Adipocyte (in vitro differentiated cells): ENCODE measurements around the gene CCDC187.
"Not testable (repeated sequence)": the region's sequence is repeated elsewhere in the genome, so short reads cannot be mapped to it uniquely, and the experiment has no call there.

Experiments
- DNase-seq: peaks from one replicate; pipeline ENCODE4 v3.0.0-alpha.2; 2015; ENCODE audit warnings: low read depth
- H3K27me3 ChIP-seq: replicated peaks from 2 replicates; pipeline ENCODE4 v1.7.0; 2013; ENCODE audit warnings: mild to moderate bottlenecking, low read length, moderate library complexity; ENCODE audit not compliant: control insufficient read depth, insufficient read depth
- H3K36me3 ChIP-seq: 2 replicates; pipeline ENCODE4 v1.7.0; 2013; ENCODE audit warnings: low read length, mild to moderate bottlenecking, moderate library complexity; ENCODE audit not compliant: control insufficient read depth, insufficient read depth, severe bottlenecking
- H3K4me1 ChIP-seq: 2 replicates; pipeline ENCODE4 v1.7.0; 2013; ENCODE audit warnings: mild to moderate bottlenecking, low read length, moderate library complexity; ENCODE audit not compliant: control insufficient read depth, insufficient read depth
- H3K4me3 ChIP-seq: 2 replicates; pipeline ENCODE4 v1.7.0; 2013; ENCODE audit warnings: mild to moderate bottlenecking, low read length, moderate library complexity
- H3K9ac ChIP-seq: 2 replicates; pipeline ENCODE4 v1.7.0; 2013; ENCODE audit warnings: mild to moderate bottlenecking, low read length, moderate library complexity
- H3K9me3 ChIP-seq: 2 replicates; pipeline ENCODE4 v1.7.0; 2013; ENCODE audit warnings: mild to moderate bottlenecking, low read length, moderate library complexity; ENCODE audit not compliant: control insufficient read depth

The CCDC187 gene

DNA sequence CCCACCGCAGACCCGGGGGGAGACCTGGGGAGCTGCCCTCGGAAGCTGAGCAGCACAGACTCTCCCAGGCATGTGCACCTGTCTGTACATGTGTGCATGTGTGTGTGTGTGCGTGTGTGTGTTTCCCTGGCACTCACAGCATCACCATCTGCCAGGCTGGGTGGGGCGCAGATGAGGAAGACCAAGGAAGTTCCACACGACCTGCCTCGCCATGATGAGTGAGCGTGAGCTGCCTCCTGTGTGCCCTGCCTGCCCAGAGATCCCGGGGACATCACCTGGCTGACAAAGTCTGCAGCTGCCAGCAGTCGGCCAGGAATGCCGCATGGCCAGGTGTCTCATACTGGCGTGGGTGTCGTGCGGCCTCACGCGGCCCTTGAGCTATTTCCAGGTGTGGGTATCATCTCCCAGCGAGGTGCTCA is 19.5 kb upstream of the CCDC187 start:
- DNase-seq, result no peak
- Histone ChIP-seq H3K4me3 (no peak overlapping the region), H3K4me1 (peaks cover 5% of the 10 kb centered on the region), H3K9ac (no peak overlapping the region), H3K27me3 (no peaks in the 10 kb centered on the region), H3K9me3 (peaks cover 5% of the 10 kb centered on the region), H3K36me3 (no peaks in the 10 kb centered on the region)

DNA sequence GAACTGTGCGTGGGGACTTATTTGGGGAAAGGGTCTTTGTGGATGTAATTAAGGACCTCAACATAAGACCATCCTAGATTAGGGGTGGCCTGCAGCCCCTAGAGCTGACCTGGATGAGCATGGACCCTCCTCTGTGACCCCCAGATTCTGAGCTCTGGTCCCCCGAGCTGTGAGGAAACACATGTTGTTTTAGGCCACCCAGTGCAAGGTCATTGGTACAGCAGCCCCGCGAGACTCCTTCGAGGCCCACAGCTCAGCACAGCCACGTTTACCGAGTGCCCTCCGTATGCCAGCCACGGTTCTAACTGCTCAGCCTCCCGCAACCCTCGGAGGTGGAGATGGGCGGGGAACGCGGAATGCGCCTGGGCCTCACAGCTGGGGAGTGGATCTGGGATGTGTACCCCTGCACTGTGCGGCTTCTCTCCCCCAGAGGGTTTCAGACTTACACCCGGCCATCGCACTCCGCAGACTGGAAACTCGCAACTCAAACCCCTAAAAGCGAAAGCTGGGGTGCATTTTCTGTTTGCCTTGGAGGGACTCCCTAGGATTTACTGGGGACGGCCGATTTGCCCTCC is 18.9 kb upstream of the CCDC187 start:
- Histone ChIP-seq H3K27me3 (no peaks in the 10 kb centered on the region), H3K4me1 (no peaks in the 10 kb centered on the region), H3K36me3 (no peaks in the 10 kb centered on the region), H3K9ac (no peak overlapping the region), H3K4me3 (no peak overlapping the region), H3K9me3 (peaks cover 5% of the 10 kb centered on the region)
- DNase-seq, result no peak

DNA sequence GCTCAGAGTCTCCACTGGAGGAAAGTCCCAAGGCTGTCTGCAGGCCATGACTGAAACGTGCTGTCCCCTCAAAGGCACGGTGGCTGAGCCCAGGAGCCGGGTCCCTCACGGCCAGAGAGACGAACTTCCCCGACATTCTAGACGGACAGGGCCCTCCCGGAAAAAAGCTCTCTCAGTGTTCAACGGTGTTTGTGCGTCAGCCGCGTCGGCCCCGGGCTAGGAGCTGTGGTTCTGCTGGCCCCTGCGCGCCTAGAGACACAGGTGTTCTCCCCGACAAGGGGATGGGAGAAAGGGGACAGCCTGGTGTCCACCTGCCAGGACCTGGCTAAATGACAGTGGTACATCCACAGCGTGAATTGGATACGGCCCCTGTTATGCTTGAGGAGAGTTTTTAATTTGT is 17.7 kb upstream of the CCDC187 start:
- H3K4me1 ChIP-seq, result no peaks in the 10 kb centered on the region
- no peak overlapping the region for H3K4me3 ChIP-seq
- no peak overlapping the region for H3K9ac ChIP-seq
- H3K27me3 ChIP-seq, result no peaks in the 10 kb centered on the region
- no peaks in the 10 kb centered on the region for H3K36me3 ChIP-seq
- peaks cover 5% of the 10 kb centered on the region for H3K9me3 ChIP-seq
- no peak for DNase-seq

DNA sequence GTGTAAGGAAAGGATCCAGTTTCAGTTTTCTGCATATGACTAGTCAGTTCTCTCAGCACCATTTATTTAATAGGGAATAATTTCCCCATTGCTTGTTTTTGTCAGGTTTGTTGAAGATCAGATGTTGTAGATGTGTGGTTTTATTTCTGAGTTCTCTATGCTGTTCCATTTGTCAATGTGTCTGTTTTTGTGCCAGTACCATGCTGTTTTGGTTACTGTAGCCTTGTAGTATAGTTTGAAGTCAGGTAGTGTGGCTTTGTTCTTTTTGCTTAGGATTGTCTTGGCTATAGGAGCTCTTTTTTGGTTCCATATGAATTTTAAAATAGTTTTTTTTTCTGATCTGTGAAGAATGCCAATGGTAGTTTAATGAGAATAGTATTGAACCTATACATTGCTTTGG is 17.1 kb upstream of the CCDC187 start:
- not testable (repeated sequence) for H3K9ac ChIP-seq, DNase-seq

DNA sequence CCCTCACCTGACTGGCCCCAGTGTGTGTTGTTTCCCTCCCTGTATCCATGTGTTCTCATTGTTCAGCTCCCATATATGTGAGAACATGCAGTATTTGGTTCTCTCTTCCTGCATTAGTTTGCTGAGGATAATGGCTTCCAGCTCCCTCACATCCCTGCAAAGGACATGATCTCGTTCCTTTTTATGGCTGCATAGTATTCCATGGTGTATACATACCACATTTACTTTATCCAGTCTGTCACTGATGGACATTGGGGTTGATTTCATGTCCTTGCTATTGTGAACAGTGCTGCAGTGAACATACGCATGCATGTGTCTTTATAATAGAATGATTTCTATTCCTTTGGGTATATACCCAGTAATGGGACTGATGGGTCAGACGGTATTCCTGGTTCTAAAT is 16.1 kb upstream of the CCDC187 start:
- H3K9me3 ChIP-seq, result peaks cover 12% of the 10 kb centered on the region
- DNase-seq, H3K4me1 ChIP-seq, H3K9ac ChIP-seq, H3K4me3 ChIP-seq, H3K27me3 ChIP-seq, H3K36me3 ChIP-seq: not testable (repeated sequence)

More for the DNA sequence above, 17.1 kb upstream of the CCDC187 start:
- not testable (repeated sequence) for H3K9me3 ChIP-seq, H3K4me1 ChIP-seq, H3K36me3 ChIP-seq, H3K4me3 ChIP-seq, H3K27me3 ChIP-seq

DNA sequence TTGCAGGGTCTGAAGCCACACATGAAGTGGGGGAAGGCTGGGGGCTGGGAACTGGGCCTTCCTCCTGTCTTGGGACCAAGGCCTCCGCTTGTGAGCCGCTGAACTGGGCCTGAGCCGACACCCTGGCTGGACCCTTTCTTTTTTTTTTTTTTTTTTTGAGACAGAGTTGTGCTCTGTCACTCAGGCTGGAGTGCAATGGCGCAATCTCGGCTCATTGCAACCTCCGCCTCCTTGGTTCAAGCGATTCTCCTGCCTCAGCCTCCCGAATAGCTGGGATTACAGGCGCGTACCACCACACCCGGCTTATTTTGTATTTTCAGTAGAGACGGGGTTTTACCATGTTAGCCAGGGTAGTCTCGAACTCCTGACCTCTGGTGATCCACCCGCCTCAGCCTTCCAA is 15.3 kb upstream of the CCDC187 start:
- H3K4me1 ChIP-seq, H3K9ac ChIP-seq, H3K36me3 ChIP-seq, H3K4me3 ChIP-seq, H3K27me3 ChIP-seq, DNase-seq: not testable (repeated sequence)
- peaks cover 19% of the 10 kb centered on the region for H3K9me3 ChIP-seq

DNA sequence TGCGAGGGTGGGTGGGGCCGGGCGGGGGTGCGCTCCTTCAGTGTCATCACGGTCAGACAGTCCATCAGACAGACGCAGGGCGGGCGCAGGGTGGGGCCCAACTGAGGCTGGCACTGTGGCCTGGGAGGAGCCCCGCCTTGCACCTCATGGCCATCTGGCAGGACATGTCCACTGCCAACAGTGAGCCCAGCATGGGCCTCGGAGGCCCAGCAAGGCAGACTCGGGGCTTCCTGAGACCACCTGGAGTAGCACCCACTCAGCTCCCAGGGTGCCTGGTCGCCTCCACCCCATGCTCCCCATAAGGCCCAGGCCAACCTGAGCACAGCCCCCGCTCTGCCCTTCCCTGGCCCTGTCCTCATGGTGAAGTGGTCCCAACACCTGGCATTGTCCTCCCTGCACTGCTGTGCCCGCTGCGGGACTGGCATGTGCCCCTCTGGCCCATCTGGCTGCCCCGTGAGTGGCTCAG is 14.9 kb upstream of the CCDC187 start:
- Histone ChIP-seq H3K4me3 (no peak overlapping the region), H3K4me1 (no peaks in the 10 kb centered on the region), H3K9me3 (peaks cover 19% of the 10 kb centered on the region), H3K27me3 (no peaks in the 10 kb centered on the region), H3K36me3 (no peaks in the 10 kb centered on the region), H3K9ac (no peak overlapping the region)
- no peak for DNase-seq

DNA sequence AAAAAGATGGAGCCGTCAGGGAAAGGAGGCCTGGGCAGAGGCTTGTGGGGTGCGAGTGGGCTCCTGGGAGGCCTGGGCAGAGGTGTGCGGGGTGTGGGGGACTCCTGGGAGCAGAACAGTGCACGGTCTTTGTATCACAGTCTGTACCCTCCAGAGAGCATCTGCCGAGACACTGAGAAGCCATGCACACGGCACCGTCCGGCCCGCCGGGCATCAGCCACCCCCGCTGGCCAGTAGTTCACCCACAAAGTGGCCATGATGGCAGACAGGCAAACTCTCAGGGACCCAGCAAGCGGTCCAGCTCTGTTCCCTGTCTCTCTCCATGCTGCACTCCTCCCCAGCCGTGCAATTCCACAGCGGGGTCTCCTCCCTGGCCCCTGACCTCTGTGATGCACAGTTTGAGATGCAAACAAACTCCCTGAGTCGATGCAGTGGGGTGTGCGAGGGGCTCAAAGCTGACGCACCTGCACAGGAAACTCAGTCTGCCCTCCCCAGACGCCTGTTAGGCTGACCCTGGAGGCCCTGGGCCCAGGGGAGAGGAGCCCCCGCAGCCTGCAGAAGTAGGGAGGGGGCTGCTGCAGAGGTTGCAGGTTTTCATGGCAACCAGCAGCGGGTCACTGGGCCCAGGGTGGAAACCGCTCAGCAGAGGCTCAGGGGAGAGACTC is 14.3 kb upstream of the CCDC187 start:
- Histone ChIP-seq H3K4me3 (no peak overlapping the region), H3K27me3 (peaks cover 2% of the 10 kb centered on the region), H3K9ac (no peak overlapping the region), H3K36me3 (no peaks in the 10 kb centered on the region), H3K4me1 (no peaks in the 10 kb centered on the region), H3K9me3 (peaks cover 19% of the 10 kb centered on the region)
- DNase-seq, result no peak

DNA sequence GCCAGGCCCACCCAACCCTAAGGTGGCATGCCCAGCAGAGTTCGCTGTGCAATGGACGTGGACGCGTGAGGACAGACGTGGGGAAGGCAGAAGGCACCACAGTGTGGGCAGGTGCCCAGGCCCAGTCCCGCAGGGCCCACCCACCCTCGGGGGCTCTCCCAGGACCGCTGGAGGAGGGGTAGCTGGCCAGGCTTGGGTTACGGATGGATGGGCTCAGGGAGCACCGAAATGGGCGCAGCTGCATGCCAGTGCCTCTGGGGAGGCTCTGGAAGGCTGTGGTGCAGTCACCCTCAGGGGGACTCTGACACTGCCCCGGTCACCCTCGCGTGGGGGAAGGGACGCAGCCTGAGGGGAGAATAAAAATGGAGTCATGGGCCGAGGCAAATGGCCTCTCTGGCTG is 13.8 kb upstream of the CCDC187 start:
- Histone ChIP-seq H3K9me3 (peaks cover 19% of the 10 kb centered on the region), H3K27me3 (peaks cover 3% of the 10 kb centered on the region), H3K4me1 (no peaks in the 10 kb centered on the region), H3K9ac (no peak overlapping the region), H3K4me3 (no peak overlapping the region), H3K36me3 (no peaks in the 10 kb centered on the region)
- no peak for DNase-seq

DNA sequence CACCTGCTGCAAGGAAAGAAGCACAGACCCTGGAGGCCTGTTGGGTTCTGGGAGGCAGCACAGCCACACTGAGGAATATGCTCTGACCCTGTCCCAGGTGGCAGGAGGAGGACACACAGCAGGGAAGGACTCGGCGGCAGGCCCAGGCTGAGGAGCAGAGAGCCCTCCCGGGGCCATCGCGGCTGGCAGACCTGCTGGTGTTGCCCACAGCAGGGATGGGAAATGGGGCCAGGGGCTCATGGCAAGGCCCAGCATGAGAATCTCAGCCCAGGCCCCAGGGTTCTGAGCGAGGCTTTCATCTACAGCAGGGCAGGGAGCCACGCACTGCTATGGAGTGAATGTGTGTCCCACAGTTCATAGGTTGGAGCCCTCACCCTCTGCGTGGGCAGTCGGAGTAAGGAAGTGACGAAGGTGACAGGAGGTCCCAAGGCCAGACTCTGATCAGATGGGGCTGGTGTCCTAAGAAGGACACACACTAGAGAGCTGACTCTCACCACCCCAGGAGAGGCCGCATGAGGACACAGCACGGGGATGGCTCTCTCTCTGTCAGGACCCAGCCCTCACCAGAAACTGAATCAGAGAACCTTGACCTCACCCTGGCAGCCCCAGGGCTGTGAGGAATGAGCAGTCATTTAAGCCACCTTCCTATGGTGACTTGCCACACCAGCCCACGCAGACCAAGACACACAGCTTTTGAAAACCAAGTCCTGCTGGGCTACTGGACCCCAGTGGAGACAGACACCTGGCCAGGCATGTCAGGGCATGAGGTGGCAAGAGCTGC is 13.2 kb upstream of the CCDC187 start:
- peaks cover 5% of the 10 kb centered on the region for H3K27me3 ChIP-seq
- H3K4me3 ChIP-seq, result no peak overlapping the region
- no peaks in the 10 kb centered on the region for H3K36me3 ChIP-seq
- peaks cover 19% of the 10 kb centered on the region for H3K9me3 ChIP-seq
- no peak overlapping the region for H3K9ac ChIP-seq
- no peaks in the 10 kb centered on the region for H3K4me1 ChIP-seq
- no peak for DNase-seq

DNA sequence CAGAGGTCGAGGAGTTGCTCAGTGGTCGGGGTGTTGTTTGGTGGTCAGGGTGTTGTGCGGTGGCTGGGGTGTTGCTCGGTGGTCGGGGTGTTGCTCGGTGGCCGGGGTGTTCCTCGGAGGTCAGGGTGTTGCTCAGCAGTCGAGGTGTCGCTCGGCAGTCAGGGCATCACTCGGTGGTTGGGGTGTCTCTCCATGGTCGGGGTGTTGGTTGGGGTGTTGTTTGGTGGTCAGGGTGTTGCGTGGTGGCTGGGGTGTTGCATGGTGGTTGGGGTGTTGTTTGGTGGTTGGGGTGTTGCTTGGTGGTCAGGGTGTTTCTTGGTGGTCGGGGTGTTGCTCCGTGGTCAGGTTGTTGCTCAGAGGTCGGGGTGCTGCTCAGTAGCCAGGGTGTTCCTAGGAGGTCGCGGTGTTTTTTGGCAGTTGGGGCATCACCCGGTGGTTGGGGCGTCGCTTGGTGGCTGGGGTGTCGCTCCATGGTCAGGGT is 12.4 kb upstream of the CCDC187 start:
- Histone ChIP-seq H3K4me1 (no peaks in the 10 kb centered on the region), H3K36me3 (no peaks in the 10 kb centered on the region), H3K9ac (no peak overlapping the region), H3K4me3 (no peak overlapping the region), H3K9me3 (peaks cover 18% of the 10 kb centered on the region), H3K27me3 (peaks cover 8% of the 10 kb centered on the region)
- no peak for DNase-seq
